Stimulated activated CD8-positive, alpha-beta memory T cell treated with anti-CD3 and anti-CD28 coated beads, Interleukin-12 subunit alpha, Interleukin-12 subunit beta, amount 100 ng/mL, for 24 hours (primary cell): ENCODE results near the gene ANKRD28.

ENCODE experiments used
- DNase-seq: peaks from one replicate; pipeline ENCODE4 v3.0.0-alpha.2; 2020; ENCODE audit errors: extremely low read depth

ANKRD28 gene

GRCh38 chr3:15723624-15723884, 74.2 kb downstream of the ANKRD28 start:
- DNase-seq: no peak

- DNase-seq: no peak
Measured at GRCh38 chr3:15722877-15723623, 74.7 kb downstream of the ANKRD28 start.

DNA sequence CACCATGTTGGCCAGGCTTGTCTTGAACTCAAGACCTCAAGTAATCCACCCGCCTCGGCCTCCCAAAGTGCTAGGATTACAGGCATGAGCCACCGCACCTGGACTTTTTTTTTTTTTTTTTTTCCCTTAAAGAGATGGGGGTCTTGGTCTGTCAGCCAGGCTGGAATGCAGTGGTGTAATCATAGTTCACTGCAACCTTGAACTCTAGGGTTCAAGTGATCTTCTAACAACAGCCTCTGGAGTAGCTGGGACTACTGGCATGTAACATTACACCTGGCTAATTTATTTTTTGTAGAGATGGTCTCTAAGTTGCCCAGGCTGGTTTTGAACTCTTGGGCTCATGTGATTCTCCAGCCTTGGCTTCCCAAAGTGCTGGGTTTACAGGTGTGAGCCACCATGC, 81.6 kb downstream of the ANKRD28 start:
- DNase-seq: no peak

GRCh38 chr3:15714448-15714847, 83.3 kb downstream of the ANKRD28 start:
- no peak for DNase-seq

DNA sequence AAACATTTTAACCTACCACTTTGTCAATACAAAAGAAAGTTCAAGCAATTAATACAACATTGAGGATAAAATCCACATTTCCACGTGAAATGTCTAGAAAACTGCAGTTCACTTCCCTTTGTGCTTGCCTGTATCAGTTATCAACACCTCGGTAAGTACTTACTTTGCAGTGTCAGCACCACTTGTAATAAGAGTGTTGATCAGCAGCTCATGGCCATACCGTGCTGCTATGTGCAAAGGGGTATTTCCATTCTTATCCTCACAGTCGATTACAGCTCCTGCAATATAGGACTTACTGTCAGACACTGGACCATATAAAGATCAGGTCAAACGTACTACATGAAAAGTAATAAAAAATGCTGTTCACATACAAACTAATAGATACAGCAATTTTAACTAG, 84.4 kb downstream of the ANKRD28 start:
- no peak for DNase-seq

GRCh38 chr3:15711281-15711680, 86.5 kb downstream of the ANKRD28 start:
- no peak for DNase-seq

- DNase-seq: no peak
Measured at GRCh38 chr3:15708882-15709677, 88.7 kb downstream of the ANKRD28 start.

- no peak for DNase-seq
Measured at GRCh38 chr3:15707779-15708178, 90.0 kb downstream of the ANKRD28 start.

DNA sequence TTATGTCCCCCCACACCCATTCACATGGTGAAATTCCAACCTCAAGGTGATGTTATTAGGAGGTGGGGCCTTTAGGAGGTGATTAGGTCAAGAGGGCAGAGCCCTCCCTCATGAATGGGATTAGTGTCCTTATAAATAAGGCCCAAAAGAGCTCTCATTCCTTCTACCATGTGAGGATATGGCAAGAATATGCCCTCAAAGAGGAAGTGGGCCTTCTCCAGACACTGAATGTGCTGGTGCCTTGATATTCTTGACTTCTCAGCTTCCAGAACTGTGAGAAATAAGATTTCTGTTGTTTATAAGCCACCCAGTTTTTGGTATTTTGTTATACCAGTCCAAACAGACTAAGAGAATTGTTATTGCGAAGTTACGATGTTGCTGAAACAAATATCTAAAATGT, 94.4 kb downstream of the ANKRD28 start:
- DNase-seq: no peak

DNA sequence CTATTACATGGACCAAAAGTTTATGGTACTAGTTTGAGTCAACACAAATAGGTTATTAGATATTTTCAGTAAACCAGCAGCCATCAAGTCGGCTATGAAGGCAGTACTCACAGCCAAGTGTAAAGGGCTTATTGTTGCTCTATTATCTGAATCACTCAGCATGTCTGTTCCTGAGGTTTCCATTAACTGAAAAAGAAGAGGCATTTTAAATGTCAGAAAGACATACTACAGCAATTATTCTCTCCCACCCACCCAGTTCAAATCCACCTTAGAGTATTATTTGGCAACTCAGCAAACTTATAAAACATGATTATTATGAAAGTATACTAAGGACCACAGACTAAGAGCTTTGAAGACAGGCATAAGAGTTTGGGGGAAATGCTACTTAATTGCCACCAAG, 103.2 kb downstream of the ANKRD28 start:
- DNase-seq: no peak

DNA sequence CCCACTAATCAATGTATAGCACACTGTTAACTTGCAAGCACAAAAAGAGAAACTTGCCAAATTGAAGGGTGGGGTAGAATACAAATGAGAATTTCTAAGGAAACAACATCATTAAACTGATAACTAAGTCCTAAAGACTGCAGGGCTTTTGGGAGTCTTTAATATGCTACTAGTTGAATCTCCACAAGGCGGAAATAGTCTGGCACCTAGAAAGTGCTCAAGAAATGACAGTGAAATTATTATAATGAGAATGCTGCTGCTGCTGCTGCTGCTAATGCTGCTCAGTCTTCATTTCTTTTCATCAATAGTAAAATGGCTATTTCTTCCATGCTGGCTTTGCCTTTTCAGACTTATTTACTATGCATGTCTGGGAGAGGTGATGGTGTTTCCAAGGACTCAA, 104.4 kb downstream of the ANKRD28 start:
- no peak for DNase-seq

- no peak for DNase-seq
Measured at GRCh38 chr3:15690748-15691147, 107.0 kb downstream of the ANKRD28 start.

- DNase-seq: no peak
Measured at GRCh38 chr3:15690230-15690629, 107.5 kb downstream of the ANKRD28 start.

DNA sequence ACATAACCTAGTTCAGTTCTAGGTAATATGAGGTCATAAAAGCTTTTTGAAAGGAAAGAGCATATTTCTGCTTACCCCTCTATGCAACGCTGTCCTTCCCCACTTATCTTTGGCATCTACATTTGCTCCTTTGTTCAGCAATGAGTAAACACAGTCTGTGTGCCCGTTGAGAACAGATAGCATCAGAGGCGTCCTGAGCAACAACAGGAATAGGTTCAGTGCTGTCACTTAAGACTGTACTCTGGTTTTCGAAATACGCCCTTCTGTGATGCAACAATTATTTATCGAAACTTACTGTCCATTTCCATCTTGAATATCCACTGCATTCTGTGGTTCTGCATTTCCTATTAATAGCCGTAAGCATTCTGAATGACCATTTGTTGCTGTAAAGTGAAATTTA, 111.9 kb downstream of the ANKRD28 start:
- no peak for DNase-seq

- no peak for DNase-seq
Measured at GRCh38 chr3:15683253-15683652, 114.5 kb downstream of the ANKRD28 start.

GRCh38 chr3:15682561-15683185, 115.1 kb downstream of the ANKRD28 start:
- DNase-seq: no peak

DNA sequence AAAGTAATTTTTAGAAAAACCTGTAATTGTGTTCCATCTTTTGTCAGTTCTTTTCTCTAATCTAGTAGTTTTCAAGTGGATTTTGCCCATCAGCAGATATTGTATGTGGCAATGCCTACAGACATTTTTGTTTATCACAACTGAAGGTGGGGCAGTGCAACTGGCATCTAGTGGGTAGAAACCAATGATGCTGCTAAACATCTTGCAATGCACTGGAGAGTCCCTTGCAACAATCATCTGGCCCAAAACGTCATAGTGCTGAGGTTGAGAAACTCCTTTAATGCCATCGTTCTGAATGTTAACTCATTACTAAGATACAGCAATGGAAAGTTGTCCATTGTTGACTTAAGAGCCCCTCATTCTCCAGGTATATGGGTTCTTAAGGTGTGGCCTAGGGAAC, 116.1 kb downstream of the ANKRD28 start:
- no peak for DNase-seq

- DNase-seq: no peak
Measured at GRCh38 chr3:15679306-15679705, 118.5 kb downstream of the ANKRD28 start.

- DNase-seq: no peak
Measured at GRCh38 chr3:15676259-15676658, 121.5 kb downstream of the ANKRD28 start.

DNA sequence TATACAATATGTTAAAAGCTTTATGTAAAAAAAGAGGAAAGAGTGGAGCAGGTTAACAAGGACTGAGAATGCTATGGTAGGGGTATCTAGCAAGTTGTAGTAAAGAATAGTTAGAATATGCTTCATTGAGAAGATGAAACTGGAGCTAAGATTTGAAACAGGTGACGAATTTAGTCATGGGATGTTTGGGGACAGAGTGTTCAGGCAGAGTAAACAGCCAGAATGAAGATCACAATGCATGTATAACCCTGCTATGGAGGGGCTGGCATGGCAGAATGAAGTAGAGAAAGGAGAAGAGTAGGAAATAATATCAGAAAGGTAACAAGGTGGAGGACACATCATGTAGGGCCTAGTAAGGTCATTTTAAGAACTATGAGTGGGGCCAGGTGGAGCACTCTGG, 124.2 kb downstream of the ANKRD28 start:
- no peak for DNase-seq

- DNase-seq: no peak
Measured at GRCh38 chr3:15667484-15667883, 130.3 kb downstream of the ANKRD28 start.

DNA sequence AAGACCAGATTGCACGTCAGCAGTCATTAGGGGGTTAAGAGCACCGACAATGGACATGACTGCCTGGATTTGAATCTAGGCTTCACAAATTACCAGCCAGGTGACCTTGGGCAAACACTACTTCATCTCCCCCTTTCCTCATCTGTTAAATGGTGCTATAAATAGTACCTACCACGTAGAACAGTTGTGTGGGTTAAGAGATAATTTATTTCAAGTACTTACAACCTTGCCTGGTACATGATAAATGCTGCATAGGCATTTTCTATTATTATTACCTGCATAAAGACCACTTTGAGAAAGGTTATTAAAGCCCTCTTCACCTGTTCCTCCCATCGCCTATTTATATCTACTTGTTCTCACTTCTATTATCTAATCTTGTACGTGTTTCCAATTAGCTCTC, 131.5 kb downstream of the ANKRD28 start:
- no peak for DNase-seq

DNA sequence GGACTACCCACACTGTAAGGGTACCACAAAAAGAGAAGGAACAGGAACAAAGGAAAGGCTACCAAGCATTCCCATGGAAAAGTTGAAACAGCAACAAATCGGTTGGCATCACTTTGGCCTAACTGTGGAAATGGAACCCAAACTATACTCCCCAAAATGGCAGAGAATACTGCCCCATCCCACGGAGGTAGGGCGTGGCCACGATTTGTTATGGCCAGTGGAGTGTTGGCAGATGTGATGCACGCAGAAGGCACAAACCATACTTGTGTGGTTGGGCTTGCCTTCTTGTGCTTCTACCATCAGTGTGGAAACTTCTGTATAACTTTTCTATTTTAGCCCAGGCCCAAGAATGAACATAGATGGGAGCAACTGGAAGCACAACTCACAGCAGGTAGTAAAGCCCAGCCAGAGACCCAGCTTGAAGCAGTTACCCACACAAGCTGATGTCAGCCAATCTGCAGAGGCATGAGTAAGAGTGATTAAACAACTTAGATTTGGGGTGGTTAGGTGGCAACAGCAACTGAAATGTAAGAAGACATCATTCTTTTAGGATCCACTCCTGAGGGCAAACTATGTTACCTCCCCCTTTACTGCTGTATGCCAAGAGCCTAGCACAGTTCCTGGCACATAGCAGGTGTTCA, 132.1 kb downstream of the ANKRD28 start:
- no peak for DNase-seq
